HFFc6 (cell line): Measurements from ENCODE around the gene HIVEP3. TPM values are rescaled to one million over a fixed set of nuclear protein-coding genes. Genes with fewer than 3 reads are reported as not detected.

Experiments used
- DNase-seq: peaks from one replicate; pipeline ENCODE4 v3.0.0-alpha.2; 2018
- H3K27ac Mint-ChIP-seq: 2 replicates; pipeline ENCODE4 v1.8.0; 2020; ENCODE audit warnings: mild to moderate bottlenecking, mixed read lengths
- H3K27me3 Mint-ChIP-seq: 2 replicates; pipeline ENCODE4 v1.8.0; 2021; ENCODE audit warnings: mild to moderate bottlenecking, moderate library complexity, mixed read lengths; ENCODE audit not compliant: insufficient read depth
- H3K36me3 Mint-ChIP-seq: 2 replicates; pipeline ENCODE4 v1.8.0; 2021; ENCODE audit warnings: low read depth, mixed read lengths
- H3K4me1 Mint-ChIP-seq: 2 replicates; pipeline ENCODE4 v1.8.0; 2020; ENCODE audit warnings: low read depth, mixed read lengths
- H3K4me3 Mint-ChIP-seq: 2 replicates; pipeline ENCODE4 v1.8.0; 2020; ENCODE audit warnings: mild to moderate bottlenecking, moderate library complexity, mixed read lengths
- H3K9me3 Mint-ChIP-seq: 2 replicates; pipeline ENCODE4 v1.8.0; 2020; ENCODE audit warnings: mild to moderate bottlenecking, mixed read lengths
- total RNA-seq, 6 experiments: library from RNA; stranded (reverse); fragmentation: NEBNext Ultra II Directional; extraction: Animal tissue kit (Norgen Biotek cat#: 25700); gene quantifications; 2 replicates in 1 of 6; 3 replicates in 5 of 6; pipeline ENCODE4 v1.2.3, GENCODE V29; 2021
- TF ChIP-seq, protein P1 (sequence below): fragments of 200-600 bp; sonication (generic); IDR thresholded peaks from 2 replicates; pipeline ENCODE4 v1.5.0; 2021; ENCODE audit warnings: antibody characterized with exemption, mild to moderate bottlenecking

The HIVEP3 gene
- total RNA-seq, 6 experiments from 2014 or later: 7.0 to 9.7 (median 7.9) TPM

- TF ChIP-seq, protein P1, sequence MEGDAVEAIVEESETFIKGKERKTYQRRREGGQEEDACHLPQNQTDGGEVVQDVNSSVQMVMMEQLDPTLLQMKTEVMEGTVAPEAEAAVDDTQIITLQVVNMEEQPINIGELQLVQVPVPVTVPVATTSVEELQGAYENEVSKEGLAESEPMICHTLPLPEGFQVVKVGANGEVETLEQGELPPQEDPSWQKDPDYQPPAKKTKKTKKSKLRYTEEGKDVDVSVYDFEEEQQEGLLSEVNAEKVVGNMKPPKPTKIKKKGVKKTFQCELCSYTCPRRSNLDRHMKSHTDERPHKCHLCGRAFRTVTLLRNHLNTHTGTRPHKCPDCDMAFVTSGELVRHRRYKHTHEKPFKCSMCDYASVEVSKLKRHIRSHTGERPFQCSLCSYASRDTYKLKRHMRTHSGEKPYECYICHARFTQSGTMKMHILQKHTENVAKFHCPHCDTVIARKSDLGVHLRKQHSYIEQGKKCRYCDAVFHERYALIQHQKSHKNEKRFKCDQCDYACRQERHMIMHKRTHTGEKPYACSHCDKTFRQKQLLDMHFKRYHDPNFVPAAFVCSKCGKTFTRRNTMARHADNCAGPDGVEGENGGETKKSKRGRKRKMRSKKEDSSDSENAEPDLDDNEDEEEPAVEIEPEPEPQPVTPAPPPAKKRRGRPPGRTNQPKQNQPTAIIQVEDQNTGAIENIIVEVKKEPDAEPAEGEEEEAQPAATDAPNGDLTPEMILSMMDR: no peak
- no peak overlapping the region for H3K4me3 Mint-ChIP-seq
- no peaks in the 10 kb centered on the region; the same call in none of the 2 replicates for H3K27me3 Mint-ChIP-seq
- peaks cover 19% of the 10 kb centered on the region; the same call in 1 of the 2 replicates for H3K4me1 Mint-ChIP-seq
- DNase-seq: no peak
- H3K9me3 Mint-ChIP-seq: no peaks in the 10 kb centered on the region
- peaks cover 9% of the 10 kb centered on the region; the same call in 1 of the 2 replicates for H3K36me3 Mint-ChIP-seq
- no peak overlapping the region for H3K27ac Mint-ChIP-seq
Measured at GRCh38 chr1:41512701-41513382, 405.9 kb downstream of the HIVEP3 start.

DNA sequence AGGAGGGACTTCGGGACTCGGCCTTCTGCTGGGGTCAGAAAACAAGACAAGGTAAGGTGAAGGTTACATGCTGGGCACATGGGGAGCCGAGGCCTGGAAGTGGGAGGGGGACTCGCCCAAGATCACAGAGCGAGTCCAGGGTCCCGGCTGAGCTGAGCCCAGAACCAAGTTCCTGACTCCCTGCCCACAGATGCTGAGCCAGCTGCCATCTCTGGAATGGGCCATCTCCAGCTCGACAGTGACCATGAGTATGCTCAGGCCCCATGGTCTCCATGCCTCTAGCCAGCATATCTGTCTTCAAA lies 407.5 kb downstream of the HIVEP3 start:
- no peak overlapping the region for H3K27ac Mint-ChIP-seq
- TF ChIP-seq, protein P1: no peak
- peaks cover 12% of the 10 kb centered on the region; the same call in 1 of the 2 replicates for H3K4me1 Mint-ChIP-seq
- H3K36me3 Mint-ChIP-seq: peaks cover 9% of the 10 kb centered on the region; the same call in 1 of the 2 replicates
- H3K27me3 Mint-ChIP-seq: peaks cover 1% of the 10 kb centered on the region
- no peak overlapping the region for H3K4me3 Mint-ChIP-seq
- no peaks in the 10 kb centered on the region for H3K9me3 Mint-ChIP-seq
- DNase-seq: no peak

- H3K36me3 Mint-ChIP-seq: peaks cover 9% of the 10 kb centered on the region; the same call in 1 of the 2 replicates
- no peak overlapping the region for H3K27ac Mint-ChIP-seq
- DNase-seq: no peak
- no peak overlapping the region for H3K4me3 Mint-ChIP-seq
- TF ChIP-seq, protein P1: no peak
- no peaks in the 10 kb centered on the region for H3K9me3 Mint-ChIP-seq
- H3K27me3 Mint-ChIP-seq: peaks cover 1% of the 10 kb centered on the region
- H3K4me1 Mint-ChIP-seq: peaks cover 9% of the 10 kb centered on the region; the same call in 1 of the 2 replicates
Measured at GRCh38 chr1:41510531-41511238, 408.0 kb downstream of the HIVEP3 start.

DNA sequence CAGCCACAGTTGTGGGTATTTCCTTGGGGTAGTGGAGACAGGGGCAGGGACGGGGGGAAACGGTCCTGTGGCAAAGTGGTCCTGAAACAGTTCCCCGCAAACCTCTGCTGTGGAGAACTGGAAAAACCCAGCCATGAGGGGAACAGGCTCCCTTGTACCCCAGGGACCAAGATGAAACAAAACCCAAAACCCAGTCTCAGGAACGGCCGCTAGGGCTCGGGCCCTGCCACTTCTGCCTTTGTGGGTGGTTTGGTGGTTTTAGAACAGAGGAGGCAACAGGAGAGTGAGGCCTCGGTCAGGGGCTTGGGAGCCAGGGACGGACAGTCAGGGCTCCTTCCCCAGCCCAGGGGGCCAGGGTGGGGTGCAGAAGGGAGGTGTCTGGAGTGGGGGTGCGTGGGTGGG lies 409.5 kb downstream of the HIVEP3 start:
- H3K27ac Mint-ChIP-seq: no peak overlapping the region
- no peaks in the 10 kb centered on the region for H3K9me3 Mint-ChIP-seq
- H3K36me3 Mint-ChIP-seq: peaks cover 9% of the 10 kb centered on the region; the same call in 1 of the 2 replicates
- peaks cover 11% of the 10 kb centered on the region for H3K4me1 Mint-ChIP-seq
- TF ChIP-seq, protein P1: no peak
- DNase-seq: no peak
- peaks cover 1% of the 10 kb centered on the region for H3K27me3 Mint-ChIP-seq
- H3K4me3 Mint-ChIP-seq: no peak overlapping the region

- TF ChIP-seq, protein P1: no peak
- peaks cover 9% of the 10 kb centered on the region; the same call in 1 of the 2 replicates for H3K36me3 Mint-ChIP-seq
- no peaks in the 10 kb centered on the region for H3K9me3 Mint-ChIP-seq
- H3K27me3 Mint-ChIP-seq: peaks cover 1% of the 10 kb centered on the region
- no peak overlapping the region for H3K4me3 Mint-ChIP-seq
- no peak for DNase-seq
- H3K4me1 Mint-ChIP-seq: peaks cover 21% of the 10 kb centered on the region
- H3K27ac Mint-ChIP-seq: no peak overlapping the region
Measured at GRCh38 chr1:41508290-41508689, 410.4 kb downstream of the HIVEP3 start.
